Upper lobe of left lung (tissue), 6 donors: ENCODE measurements around the gene TCTN2. TPM values are rescaled to one million over a fixed set of nuclear protein-coding genes. Genes with fewer than 3 reads are reported as not detected.

Experiments
- ATAC-seq, 2 donors: fragments of 200-7000 bp; cut with Tn5 transposase; one replicate each; pipeline ENCODE4 v1.9.1; 2022; ENCODE audit warnings: mild to moderate bottlenecking in 2 of 2, moderate library complexity in 2 of 2; ENCODE audit not compliant: low FRiP score in 2 of 2
- DNase-seq, 2 donors: peaks; one replicate each; pipeline ENCODE4 v3.0.0-alpha.2; 2019 to 2020
- H3K27ac ChIP-seq, 4 donors: fragments of 200-600 bp; sonication (generic); one replicate each; pipeline ENCODE4 v1.5.1; 2016 to 2019
- H3K27me3 ChIP-seq, 4 donors: fragments of 200-600 bp; sonication (generic); one replicate each; pipeline ENCODE4 v1.5.1; 2017 to 2019
- H3K36me3 ChIP-seq, 4 donors: fragments of 200-600 bp; sonication (generic); one replicate each; pipeline ENCODE4 v1.5.1; 2016 to 2019
- H3K4me1 ChIP-seq, 4 donors: fragments of 200-600 bp; sonication (generic); one replicate each; pipeline ENCODE4 v1.5.1; 2018 to 2019
- H3K4me3 ChIP-seq, 4 donors: fragments of 200-600 bp; sonication (generic); one replicate each; pipeline ENCODE4 v1.5.1; 2017 to 2019; ENCODE audit warnings: mild to moderate bottlenecking in 2 of 4, moderate library complexity in 1 of 4
- H3K9me3 ChIP-seq, 4 donors: fragments of 200-600 bp; sonication (generic); one replicate each; pipeline ENCODE4 v1.5.1; 2018 to 2019
- CTCF ChIP-seq, 6 experiments: fragments of 450-650 bp in 4 of 6; fragments of 200-600 bp in 2 of 6; sonication (generic) in 2 of 6; IDR thresholded peaks; one replicate each; pipeline ENCODE4 v1.5.1; 2016 to 2019; ENCODE audit warnings: antibody characterized with exemption in 6 of 6
- EP300 ChIP-seq, 4 donors: sonication (generic); formaldehyde crosslinking; IDR thresholded peaks; one replicate each; pipeline ENCODE4 v1.5.1; 2017; ENCODE audit warnings: antibody characterized with exemption in 4 of 4, control low read depth in 2 of 4
- POLR2A ChIP-seq, 4 donors: fragments of 450-650 bp; IDR thresholded peaks; one replicate each; pipeline ENCODE4 v1.5.1; 2016 to 2017; ENCODE audit warnings: antibody characterized with exemption in 4 of 4, mild to moderate bottlenecking in 2 of 4
- POLR2AphosphoS5 ChIP-seq, 2 donors: sonication (generic); formaldehyde crosslinking; IDR thresholded peaks; one replicate each; pipeline ENCODE4 v1.5.1; 2017; ENCODE audit warnings: antibody characterized with exemption in 2 of 2
- WGBS, 2 donors: methylation state at CpG; one replicate each; pipeline ENCODE4 v1.1.5; 2017 to 2018; 5-methylcytosine and 5-hydroxymethylcytosine counted together
- total RNA-seq, 6 donors: library from RNA; depleted of rRNA in 4 of 6; stranded (reverse); fragments of >200 nt in 4 of 6; gene quantifications; one replicate each; pipeline versions ENCODE4 v1.1.0 to v1.2.1, GENCODE V29; 2016 to 2021
- donor health status: DM: no; HTN: no; CAD: no; lungs with moderate emphysema.
- donor health status: DM: no; HTN: yes; CAD: no; lungs with severe emphysema.

Gene TCTN2
- 10 to 100 TPM in 5 of 6 donors, 1 to 10 TPM in 1; 8.4 to 22.3 (median 14.8) TPM for total RNA-seq

GRCh38 chr12:123670882-123671728 is at the start of gene TCTN2:
Gene TCTN2, plus strand, starts transcription at chr12:123671113. Its CDS starts 128 bp downstream, at chr12:123671241.
- H3K27me3 ChIP-seq, result no peaks in the 10 kb centered on the region
- DNase-seq (peak; percentile 96 to 99), ATAC-seq (peak; percentile 97 to 100)
- no peaks in the 10 kb centered on the region for H3K9me3 ChIP-seq
- TF ChIP-seq EP300 (IDR thresholded peaks at IDR 0.05), result no peak
- no peak for TF ChIP-seq CTCF (IDR thresholded peaks at IDR 0.05)
- TF ChIP-seq POLR2AphosphoS5 (IDR thresholded peaks at IDR 0.05), result peak in 1 of 2 donors; percentile 41
- peak in 3 of 4 donors; percentile 19 to 53 (median 33) for TF ChIP-seq POLR2A (IDR thresholded peaks at IDR 0.05)
- H3K4me1 ChIP-seq, result peaks cover 8 to 13% (median 10%) of the 10 kb centered on the region in 4 donors
- peak within 1 kb of the TSS in 3 of 4 donors; percentile 50 to 63 (median 63) for H3K27ac ChIP-seq
- peaks cover 0 to 15% (median 10%) of the 10 kb centered on the region in 4 donors for H3K36me3 ChIP-seq
- H3K4me3 ChIP-seq, result peak within 1 kb of the TSS; percentile 73 to 97 (median 84)
- 2 to 4% methylated on average over 23 to 47 of the region's 53 CpGs for WGBS, 2 donors

GRCh38 chr12:123621619-123622530 is 49.0 kb upstream of the TCTN2 start:
- H3K4me3 ChIP-seq, result no peak overlapping the region

DNA sequence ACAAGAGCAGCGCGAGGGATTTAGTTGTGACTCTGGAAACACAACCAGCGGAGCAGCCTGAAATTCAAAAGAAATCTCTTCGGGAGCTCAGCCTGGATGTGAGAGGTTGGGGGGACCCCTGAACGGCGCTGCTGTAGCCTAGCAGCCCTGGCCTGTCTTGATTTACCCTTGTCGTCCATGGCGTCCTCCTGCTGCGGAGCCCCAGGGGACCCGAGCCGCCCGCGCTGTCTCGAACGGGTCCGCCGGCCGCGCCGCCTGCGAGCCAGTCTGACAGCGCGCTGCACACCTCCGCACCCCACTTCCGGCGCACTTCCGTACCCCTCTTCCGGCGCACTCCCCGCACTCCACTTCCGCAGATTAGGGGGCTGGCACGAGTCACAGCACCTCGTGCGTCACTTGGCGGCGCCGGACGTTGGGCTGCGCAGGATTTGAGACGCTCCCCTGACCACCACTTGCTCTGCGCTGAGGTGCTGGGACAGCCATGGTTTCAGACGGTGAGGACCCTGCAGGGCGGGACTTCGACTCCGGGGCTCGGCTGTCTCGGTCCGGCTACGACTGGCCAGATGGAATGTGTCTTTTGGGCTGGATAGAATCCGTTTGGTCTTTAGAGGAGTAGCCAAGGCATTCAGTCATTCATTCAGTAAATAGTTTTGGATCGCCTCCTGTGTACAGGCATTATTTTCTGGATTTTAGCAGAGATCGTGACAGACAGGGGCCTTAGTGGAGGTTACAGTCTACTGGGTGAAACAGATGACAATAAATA is 37.4 kb upstream of the TCTN2 start, which contains the start of the genes EIF2B1 and GTF2H3:
EIF2B1 (minus strand) TSS at position 308 of the 763 bp plus-strand sequence; CDS start at position 179, 129 bp downstream.
GTF2H3 (plus strand) TSS at position 451 of the 763 bp plus-strand sequence; CDS start at position 482, 31 bp downstream.
- WGBS, 2 donors, result 1% methylated on average over 12 to 42 of the region's 52 CpGs
- TF ChIP-seq EP300 (IDR thresholded peaks at IDR 0.05) (peak in 1 of 4 donors; percentile 71), POLR2A (IDR thresholded peaks at IDR 0.05) (peak in 2 of 4 donors; percentile 79 to 83), POLR2AphosphoS5 (IDR thresholded peaks at IDR 0.05) (peak; percentile 97 to 98), CTCF (IDR thresholded peaks at IDR 0.05) (peak in 1 of 6 experiments; percentile 24)
- H3K27me3 ChIP-seq, result no peaks in the 10 kb centered on the region

More at GRCh38 chr12:123621619-123622530, 49.0 kb upstream of the TCTN2 start:
- Histone ChIP-seq H3K27ac (no peak overlapping the region), H3K36me3 (peaks cover 53 to 100% (median 80%) of the 10 kb centered on the region in 4 donors), H3K27me3 (no peaks in the 10 kb centered on the region), H3K4me1 (no peaks in the 10 kb centered on the region), H3K9me3 (no peaks in the 10 kb centered on the region)
- DNase-seq, result no peak
- 87 to 88% methylated on average over 15 of the region's 15 CpGs for WGBS, 2 donors
- no peak for ATAC-seq
- no peak for TF ChIP-seq POLR2AphosphoS5 (IDR thresholded peaks at IDR 0.05)
- no peak for TF ChIP-seq EP300 (IDR thresholded peaks at IDR 0.05)
- TF ChIP-seq CTCF (IDR thresholded peaks at IDR 0.05), result no peak
- TF ChIP-seq POLR2A (IDR thresholded peaks at IDR 0.05), result no peak

GRCh38 chr12:123634142-123634561 is 36.8 kb upstream of the TCTN2 start:
- H3K4me3 ChIP-seq, result peak overlapping the region; percentile 86 to 98 (median 94)
- no peak for DNase-seq
- 14 to 21% methylated on average over 19 of the region's 19 CpGs for WGBS, 2 donors
- no peaks in the 10 kb centered on the region for H3K27me3 ChIP-seq
- H3K9me3 ChIP-seq, result no peaks in the 10 kb centered on the region
- H3K36me3 ChIP-seq, result peaks cover 16 to 29% (median 23%) of the 10 kb centered on the region in 4 donors
- H3K4me1 ChIP-seq, result peaks cover 9 to 20% (median 16%) of the 10 kb centered on the region in 4 donors
- TF ChIP-seq POLR2AphosphoS5 (IDR thresholded peaks at IDR 0.05) (no peak), EP300 (IDR thresholded peaks at IDR 0.05) (no peak), CTCF (IDR thresholded peaks at IDR 0.05) (no peak), POLR2A (IDR thresholded peaks at IDR 0.05) (no peak)
- peak overlapping the region; percentile 82 to 88 (median 84) for H3K27ac ChIP-seq
- ATAC-seq, result no peak

More for the DNA sequence above, 37.4 kb upstream of the TCTN2 start, which contains the start of the genes EIF2B1 and GTF2H3:
- Histone ChIP-seq H3K4me1 (peaks cover 9 to 20% (median 16%) of the 10 kb centered on the region in 4 donors), H3K27ac (peak within 1 kb of the TSS; percentile 82 to 88 (median 84)), H3K9me3 (no peaks in the 10 kb centered on the region), H3K4me3 (peak within 1 kb of the TSS; percentile 86 to 98 (median 94)), H3K36me3 (peaks cover 19 to 35% (median 27%) of the 10 kb centered on the region in 4 donors)
- ATAC-seq (peak; percentile 98 to 99), DNase-seq (peak; percentile 96 to 99)
